ENCODE results near the gene TRIM44.

The TRIM44 gene

GRCh38 chr11:35780951-35781860, 118.6 kb downstream of the TRIM44 start:
- no peak overlapping the region for H3K4me3 ChIP-seq (ENCODE audit: low read length in 2 of 2)

GRCh38 chr11:35781861-35782470, 119.4 kb downstream of the TRIM44 start:
- no peak overlapping the region for H3K9ac ChIP-seq (ENCODE audit: low read length in 2 of 2)
- H3K36me3 ChIP-seq (ENCODE audit: control insufficient read depth in 2 of 2, insufficient read depth in 2 of 2, low read length in 2 of 2) = no peaks in the 10 kb centered on the region
- no peak overlapping the region for H3K4me3 ChIP-seq (ENCODE audit: low read length in 2 of 2)
- H3K9me3 ChIP-seq (ENCODE audit: control insufficient read depth in 2 of 2, low read length in 2 of 2) = no peaks in the 10 kb centered on the region
- H3K27ac ChIP-seq (ENCODE audit: low read length) = no peak overlapping the region
- H3K4me1 ChIP-seq (ENCODE audit: control insufficient read depth, insufficient read depth, low read length) = no peaks in the 10 kb centered on the region
- H3K27me3 ChIP-seq (ENCODE audit: control insufficient read depth in 1 of 2, insufficient read depth in 2 of 2, low read length in 2 of 2) = no peaks in the 10 kb centered on the region

More at GRCh38 chr11:35780951-35781860, 118.6 kb downstream of the TRIM44 start:
- Histone ChIP-seq H3K9me3 (ENCODE audit: control insufficient read depth in 2 of 2, low read length in 2 of 2) (no peaks in the 10 kb centered on the region), H3K27ac (ENCODE audit: low read length) (no peak overlapping the region), H3K4me1 (ENCODE audit: control insufficient read depth, insufficient read depth, low read length) (no peaks in the 10 kb centered on the region), H3K9ac (ENCODE audit: low read length in 2 of 2) (no peak overlapping the region), H3K36me3 (ENCODE audit: control insufficient read depth in 2 of 2, insufficient read depth in 2 of 2, low read length in 2 of 2) (no peaks in the 10 kb centered on the region), H3K27me3 (ENCODE audit: control insufficient read depth in 1 of 2, insufficient read depth in 2 of 2, low read length in 2 of 2) (no peaks in the 10 kb centered on the region)

GRCh38 chr11:35783809-35784208, 121.2 kb downstream of the TRIM44 start:
- Histone ChIP-seq H3K9ac (ENCODE audit: low read length in 2 of 2) (no peak overlapping the region), H3K27ac (ENCODE audit: low read length) (no peak overlapping the region), H3K9me3 (ENCODE audit: control insufficient read depth in 2 of 2, low read length in 2 of 2) (no peaks in the 10 kb centered on the region), H3K27me3 (ENCODE audit: control insufficient read depth in 1 of 2, insufficient read depth in 2 of 2, low read length in 2 of 2) (no peaks in the 10 kb centered on the region), H3K4me1 (ENCODE audit: control insufficient read depth, insufficient read depth, low read length) (no peaks in the 10 kb centered on the region), H3K4me3 (ENCODE audit: low read length in 2 of 2) (no peak overlapping the region), H3K36me3 (ENCODE audit: control insufficient read depth in 2 of 2, insufficient read depth in 2 of 2, low read length in 2 of 2) (no peaks in the 10 kb centered on the region)

GRCh38 chr11:35784699-35785098, 122.1 kb downstream of the TRIM44 start:
- Histone ChIP-seq H3K27ac (ENCODE audit: low read length) (no peak overlapping the region), H3K9me3 (ENCODE audit: control insufficient read depth in 2 of 2, low read length in 2 of 2) (no peaks in the 10 kb centered on the region), H3K9ac (ENCODE audit: low read length in 2 of 2) (no peak overlapping the region), H3K4me3 (ENCODE audit: low read length in 2 of 2) (no peak overlapping the region), H3K4me1 (ENCODE audit: control insufficient read depth, insufficient read depth, low read length) (no peaks in the 10 kb centered on the region), H3K36me3 (ENCODE audit: control insufficient read depth in 2 of 2, insufficient read depth in 2 of 2, low read length in 2 of 2) (no peaks in the 10 kb centered on the region), H3K27me3 (ENCODE audit: control insufficient read depth in 1 of 2, insufficient read depth in 2 of 2, low read length in 2 of 2) (no peaks in the 10 kb centered on the region)

GRCh38 chr11:35785287-35786167, 123.0 kb downstream of the TRIM44 start:
- H3K4me3 ChIP-seq (ENCODE audit: low read length in 2 of 2) = no peak overlapping the region
- no peak overlapping the region for H3K27ac ChIP-seq (ENCODE audit: low read length)
- H3K4me1 ChIP-seq (ENCODE audit: control insufficient read depth, insufficient read depth, low read length) = no peaks in the 10 kb centered on the region
- H3K36me3 ChIP-seq (ENCODE audit: control insufficient read depth in 2 of 2, insufficient read depth in 2 of 2, low read length in 2 of 2) = no peaks in the 10 kb centered on the region
- no peaks in the 10 kb centered on the region for H3K9me3 ChIP-seq (ENCODE audit: control insufficient read depth in 2 of 2, low read length in 2 of 2)
- H3K27me3 ChIP-seq (ENCODE audit: control insufficient read depth in 1 of 2, insufficient read depth in 2 of 2, low read length in 2 of 2) = no peaks in the 10 kb centered on the region
- no peak overlapping the region for H3K9ac ChIP-seq (ENCODE audit: low read length in 2 of 2)

- Histone ChIP-seq H3K4me1 (ENCODE audit: control insufficient read depth, insufficient read depth, low read length) (no peaks in the 10 kb centered on the region), H3K36me3 (ENCODE audit: control insufficient read depth in 2 of 2, insufficient read depth in 2 of 2, low read length in 2 of 2) (no peaks in the 10 kb centered on the region), H3K9ac (ENCODE audit: low read length in 2 of 2) (no peak overlapping the region), H3K27ac (ENCODE audit: low read length) (no peak overlapping the region), H3K4me3 (ENCODE audit: low read length in 2 of 2) (no peak overlapping the region), H3K9me3 (ENCODE audit: control insufficient read depth in 2 of 2, low read length in 2 of 2) (no peaks in the 10 kb centered on the region), H3K27me3 (ENCODE audit: control insufficient read depth in 1 of 2, insufficient read depth in 2 of 2, low read length in 2 of 2) (no peaks in the 10 kb centered on the region)
Observed at GRCh38 chr11:35786188-35786587, 123.6 kb downstream of the TRIM44 start.

- H3K36me3 ChIP-seq (ENCODE audit: control insufficient read depth in 2 of 2, insufficient read depth in 2 of 2, low read length in 2 of 2) = no peaks in the 10 kb centered on the region
- no peaks in the 10 kb centered on the region for H3K9me3 ChIP-seq (ENCODE audit: control insufficient read depth in 2 of 2, low read length in 2 of 2)
- no peak overlapping the region for H3K9ac ChIP-seq (ENCODE audit: low read length in 2 of 2)
- no peak overlapping the region for H3K27ac ChIP-seq (ENCODE audit: low read length)
- no peaks in the 10 kb centered on the region for H3K4me1 ChIP-seq (ENCODE audit: control insufficient read depth, insufficient read depth, low read length)
- H3K4me3 ChIP-seq (ENCODE audit: low read length in 2 of 2) = no peak overlapping the region
- H3K27me3 ChIP-seq (ENCODE audit: control insufficient read depth in 1 of 2, insufficient read depth in 2 of 2, low read length in 2 of 2) = no peaks in the 10 kb centered on the region
Observed at GRCh38 chr11:35787013-35787504, 124.5 kb downstream of the TRIM44 start.

GRCh38 chr11:35787626-35788025, 125.1 kb downstream of the TRIM44 start:
- no peaks in the 10 kb centered on the region for H3K4me1 ChIP-seq (ENCODE audit: control insufficient read depth, insufficient read depth, low read length)

GRCh38 chr11:35791088-35791958, 128.7 kb downstream of the TRIM44 start:
- no peak overlapping the region for H3K9ac ChIP-seq (ENCODE audit: low read length in 2 of 2)
- H3K4me3 ChIP-seq (ENCODE audit: low read length in 2 of 2) = no peak overlapping the region
- no peaks in the 10 kb centered on the region for H3K27me3 ChIP-seq (ENCODE audit: control insufficient read depth in 1 of 2, insufficient read depth in 2 of 2, low read length in 2 of 2)
- H3K36me3 ChIP-seq (ENCODE audit: control insufficient read depth in 2 of 2, insufficient read depth in 2 of 2, low read length in 2 of 2) = no peaks in the 10 kb centered on the region
- no peak overlapping the region for H3K27ac ChIP-seq (ENCODE audit: low read length)
- H3K4me1 ChIP-seq (ENCODE audit: control insufficient read depth, insufficient read depth, low read length) = no peaks in the 10 kb centered on the region
- H3K9me3 ChIP-seq (ENCODE audit: control insufficient read depth in 2 of 2, low read length in 2 of 2) = no peaks in the 10 kb centered on the region

More at GRCh38 chr11:35787626-35788025, 125.1 kb downstream of the TRIM44 start:
- Histone ChIP-seq H3K27me3 (ENCODE audit: control insufficient read depth in 1 of 2, insufficient read depth in 2 of 2, low read length in 2 of 2) (no peaks in the 10 kb centered on the region), H3K9ac (ENCODE audit: low read length in 2 of 2) (no peak overlapping the region), H3K4me3 (ENCODE audit: low read length in 2 of 2) (no peak overlapping the region), H3K36me3 (ENCODE audit: control insufficient read depth in 2 of 2, insufficient read depth in 2 of 2, low read length in 2 of 2) (no peaks in the 10 kb centered on the region), H3K9me3 (ENCODE audit: control insufficient read depth in 2 of 2, low read length in 2 of 2) (no peaks in the 10 kb centered on the region), H3K27ac (ENCODE audit: low read length) (no peak overlapping the region)

Measured in stomach smooth muscle (tissue), 2 donors.